GM19238 (cell line): ENCODE measurements around the gene FNBP1.
"Not testable (repeated sequence)": the region's sequence is repeated elsewhere in the genome, so short reads cannot be mapped to it uniquely, and the experiment has no call there.

Source experiments
- DNase-seq: peaks from one replicate; pipeline ENCODE4 v3.0.0; 2011; ENCODE audit warnings: low spot score; ENCODE audit not compliant: insufficient read length

Gene FNBP1

GRCh38 chr9:129995409-129996160 lies 47.4 kb downstream of the FNBP1 start:
- DNase-seq, result no peak

GRCh38 chr9:129994882-129995281 lies 48.1 kb downstream of the FNBP1 start:
- DNase-seq, result no peak

- not testable (repeated sequence) for DNase-seq
Measured at GRCh38 chr9:129991139-129991538, 51.9 kb downstream of the FNBP1 start.

- no peak for DNase-seq
Measured at GRCh38 chr9:129990269-129991010, 52.5 kb downstream of the FNBP1 start.

- no peak for DNase-seq
Measured at GRCh38 chr9:129989740-129990139, 53.2 kb downstream of the FNBP1 start.

- no peak for DNase-seq
Measured at GRCh38 chr9:129989362-129989708, 53.7 kb downstream of the FNBP1 start.

- peak; percentile 39 for DNase-seq
Measured at GRCh38 chr9:129988607-129989361, 54.2 kb downstream of the FNBP1 start.

- DNase-seq, result no peak
Measured at GRCh38 chr9:129987941-129988340, 55.0 kb downstream of the FNBP1 start.

- DNase-seq, result no peak
Measured at GRCh38 chr9:129987047-129987446, 55.9 kb downstream of the FNBP1 start.

- DNase-seq, result not testable (repeated sequence)
Measured at GRCh38 chr9:129984589-129984988, 58.4 kb downstream of the FNBP1 start.

GRCh38 chr9:129983891-129984290 lies 59.1 kb downstream of the FNBP1 start:
- no peak for DNase-seq

GRCh38 chr9:129981180-129981907 lies 61.6 kb downstream of the FNBP1 start:
- DNase-seq, result no peak

- not testable (repeated sequence) for DNase-seq
Measured at GRCh38 chr9:129980224-129980623, 62.8 kb downstream of the FNBP1 start.

- no peak for DNase-seq
Measured at GRCh38 chr9:129979071-129979745, 63.8 kb downstream of the FNBP1 start.

GRCh38 chr9:129972816-129973215 lies 70.2 kb downstream of the FNBP1 start:
- DNase-seq, result no peak

GRCh38 chr9:129968690-129969485 lies 74.1 kb downstream of the FNBP1 start:
- no peak for DNase-seq

- DNase-seq, result no peak
Measured at GRCh38 chr9:129964901-129965734, 77.9 kb downstream of the FNBP1 start.

- peak; percentile 37 for DNase-seq
Measured at GRCh38 chr9:129962889-129963703, 79.9 kb downstream of the FNBP1 start.
